ENCODE measurements around the gene IVNS1ABP.

DNA sequence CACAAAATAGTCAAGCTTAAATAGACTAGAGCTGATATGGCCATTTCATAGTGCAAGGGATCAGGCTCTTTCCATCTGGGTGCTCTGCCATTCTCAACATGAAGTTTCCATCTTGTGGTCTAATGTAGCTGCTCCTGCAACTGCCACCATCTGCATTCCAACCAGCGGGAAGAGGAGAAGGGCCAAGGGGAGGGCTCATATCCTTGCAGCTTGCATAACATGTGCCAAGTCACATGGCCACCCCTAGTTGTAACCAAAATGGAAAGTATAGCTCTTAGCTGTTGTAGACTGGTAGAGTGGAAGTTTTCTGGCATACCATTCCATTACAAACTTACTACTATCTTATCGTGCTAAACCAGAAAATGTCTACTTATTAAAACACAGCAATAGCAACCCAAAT lies 38.9 kb upstream of the IVNS1ABP start:
- TF ChIP-seq, protein P1, sequence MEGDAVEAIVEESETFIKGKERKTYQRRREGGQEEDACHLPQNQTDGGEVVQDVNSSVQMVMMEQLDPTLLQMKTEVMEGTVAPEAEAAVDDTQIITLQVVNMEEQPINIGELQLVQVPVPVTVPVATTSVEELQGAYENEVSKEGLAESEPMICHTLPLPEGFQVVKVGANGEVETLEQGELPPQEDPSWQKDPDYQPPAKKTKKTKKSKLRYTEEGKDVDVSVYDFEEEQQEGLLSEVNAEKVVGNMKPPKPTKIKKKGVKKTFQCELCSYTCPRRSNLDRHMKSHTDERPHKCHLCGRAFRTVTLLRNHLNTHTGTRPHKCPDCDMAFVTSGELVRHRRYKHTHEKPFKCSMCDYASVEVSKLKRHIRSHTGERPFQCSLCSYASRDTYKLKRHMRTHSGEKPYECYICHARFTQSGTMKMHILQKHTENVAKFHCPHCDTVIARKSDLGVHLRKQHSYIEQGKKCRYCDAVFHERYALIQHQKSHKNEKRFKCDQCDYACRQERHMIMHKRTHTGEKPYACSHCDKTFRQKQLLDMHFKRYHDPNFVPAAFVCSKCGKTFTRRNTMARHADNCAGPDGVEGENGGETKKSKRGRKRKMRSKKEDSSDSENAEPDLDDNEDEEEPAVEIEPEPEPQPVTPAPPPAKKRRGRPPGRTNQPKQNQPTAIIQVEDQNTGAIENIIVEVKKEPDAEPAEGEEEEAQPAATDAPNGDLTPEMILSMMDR (IDR thresholded peaks at IDR 0.05; ENCODE audit: low read depth, low read length, poor library complexity, severe bottlenecking), result no peak
- TF ChIP-seq EZH2phosphoT487 (IDR thresholded peaks at IDR 0.05; ENCODE audit: borderline replicate concordance, low read length), result no peak
